Esophagus squamous epithelium (tissue), 4 donors: ENCODE results near the gene AMMECR1.

Source experiments
- POLR2A ChIP-seq, 4 donors: fragments of 450-650 bp; IDR thresholded peaks; one replicate each; pipeline ENCODE4 v1.6.1; 2017; ENCODE audit warnings: antibody characterized with exemption in 4 of 4, mild to moderate bottlenecking in 4 of 4, moderate library complexity in 3 of 4
- TF ChIP-seq, protein P1 (sequence below), 6 experiments: fragments of 450-650 bp in 4 of 6; fragments of 200-600 bp in 2 of 6; sonication (generic) in 2 of 6; IDR thresholded peaks; one replicate each; pipeline ENCODE4 v1.5.1; 2016 to 2019; ENCODE audit warnings: antibody characterized with exemption in 6 of 6, mild to moderate bottlenecking in 4 of 6, moderate library complexity in 4 of 6

DNA sequence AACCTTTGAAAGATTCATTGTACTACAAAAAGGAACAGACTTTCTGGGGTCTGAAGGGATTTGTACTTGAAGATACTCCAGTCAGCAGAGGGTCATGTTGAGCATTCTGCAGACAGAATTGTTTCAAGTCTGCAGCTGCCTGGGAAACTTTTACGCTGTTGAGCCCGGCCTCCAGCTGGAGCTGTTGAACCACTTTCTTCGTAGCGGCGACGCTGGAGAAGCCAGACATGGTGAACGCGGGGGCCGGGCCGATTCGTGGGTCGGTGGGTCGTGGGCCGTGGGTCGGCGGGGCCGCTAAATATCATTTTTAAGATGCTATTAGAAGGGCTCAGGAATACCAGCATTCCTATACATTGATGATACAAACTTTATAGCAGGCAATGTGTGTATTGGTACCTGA lies 28.8 kb upstream of the AMMECR1 start:
- TF ChIP-seq, protein P1, sequence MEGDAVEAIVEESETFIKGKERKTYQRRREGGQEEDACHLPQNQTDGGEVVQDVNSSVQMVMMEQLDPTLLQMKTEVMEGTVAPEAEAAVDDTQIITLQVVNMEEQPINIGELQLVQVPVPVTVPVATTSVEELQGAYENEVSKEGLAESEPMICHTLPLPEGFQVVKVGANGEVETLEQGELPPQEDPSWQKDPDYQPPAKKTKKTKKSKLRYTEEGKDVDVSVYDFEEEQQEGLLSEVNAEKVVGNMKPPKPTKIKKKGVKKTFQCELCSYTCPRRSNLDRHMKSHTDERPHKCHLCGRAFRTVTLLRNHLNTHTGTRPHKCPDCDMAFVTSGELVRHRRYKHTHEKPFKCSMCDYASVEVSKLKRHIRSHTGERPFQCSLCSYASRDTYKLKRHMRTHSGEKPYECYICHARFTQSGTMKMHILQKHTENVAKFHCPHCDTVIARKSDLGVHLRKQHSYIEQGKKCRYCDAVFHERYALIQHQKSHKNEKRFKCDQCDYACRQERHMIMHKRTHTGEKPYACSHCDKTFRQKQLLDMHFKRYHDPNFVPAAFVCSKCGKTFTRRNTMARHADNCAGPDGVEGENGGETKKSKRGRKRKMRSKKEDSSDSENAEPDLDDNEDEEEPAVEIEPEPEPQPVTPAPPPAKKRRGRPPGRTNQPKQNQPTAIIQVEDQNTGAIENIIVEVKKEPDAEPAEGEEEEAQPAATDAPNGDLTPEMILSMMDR (IDR thresholded peaks at IDR 0.05) = no peak
- no peak for TF ChIP-seq POLR2A (IDR thresholded peaks at IDR 0.05)
